Endodermal cell (in vitro differentiated cells): ENCODE results near the gene GRIP2. TPM values are rescaled to one million over a fixed set of nuclear protein-coding genes. Genes with fewer than 3 reads are reported as not detected.
"Not testable (repeated sequence)": the region's sequence is repeated elsewhere in the genome, so short reads cannot be mapped to it uniquely, and the experiment has no call there.

Source experiments
- DNase-seq: peaks from one replicate; pipeline ENCODE4 v3.0.0-alpha.2; 2017
- H3K27ac ChIP-seq: 2 replicates; pipeline ENCODE4 v1.5.1; 2013; ENCODE audit warnings: mild to moderate bottlenecking, low read depth, low read length, moderate library complexity
- H3K27me3 ChIP-seq: 2 replicates; pipeline ENCODE4 v1.6.1; 2013; ENCODE audit warnings: mild to moderate bottlenecking, low read length, moderate library complexity; ENCODE audit not compliant: insufficient read depth, control insufficient read depth, poor library complexity, severe bottlenecking
- H3K36me3 ChIP-seq: 2 replicates; pipeline ENCODE4 v1.7.0; 2013; ENCODE audit warnings: mild to moderate bottlenecking, low read length, moderate library complexity; ENCODE audit not compliant: control insufficient read depth, insufficient read depth
- H3K4me1 ChIP-seq: one replicate; pipeline ENCODE4 v1.7.0; 2013; ENCODE audit warnings: low read length; ENCODE audit not compliant: control insufficient read depth, insufficient read depth
- H3K4me3 ChIP-seq: 2 replicates; pipeline ENCODE4 v1.5.1; 2013; ENCODE audit warnings: mild to moderate bottlenecking, low read length, moderate library complexity
- H3K9ac ChIP-seq: 2 replicates; pipeline ENCODE4 v1.6.1; 2013; ENCODE audit warnings: mild to moderate bottlenecking, low read length, moderate library complexity; ENCODE audit not compliant: poor library complexity, severe bottlenecking; ENCODE audit errors: extremely low read depth
- H3K9me3 ChIP-seq: 2 replicates; pipeline ENCODE4 v1.6.1; 2013; ENCODE audit warnings: mild to moderate bottlenecking, low read length, moderate library complexity; ENCODE audit not compliant: control insufficient read depth
- H3K27ac Mint-ChIP-seq: 2 replicates; pipeline ENCODE4 v1.8.0; 2020; ENCODE audit warnings: mixed read lengths
- H3K27me3 Mint-ChIP-seq: 2 replicates; pipeline ENCODE4 v1.8.0; 2021; ENCODE audit warnings: mild to moderate bottlenecking, mixed read lengths; ENCODE audit not compliant: insufficient read depth
- H3K36me3 Mint-ChIP-seq: 2 replicates; pipeline ENCODE4 v1.8.0; 2020; ENCODE audit warnings: low read depth, mixed read lengths
- H3K4me1 Mint-ChIP-seq: 2 replicates; pipeline ENCODE4 v1.8.0; 2020; ENCODE audit warnings: mixed read lengths
- H3K4me3 Mint-ChIP-seq: 2 replicates; pipeline ENCODE4 v1.8.0; 2020; ENCODE audit warnings: mild to moderate bottlenecking, moderate library complexity, mixed read lengths
- H3K9me3 Mint-ChIP-seq: 2 replicates; pipeline ENCODE4 v1.8.0; 2020; ENCODE audit warnings: mild to moderate bottlenecking, mixed read lengths
- WGBS, 2 experiments: methylation state at CpG; one replicate each; pipeline versions ENCODE4 v1.1.5 to v1.1.7; 2013; ENCODE audit warnings: missing lambda C conversion rate in 2 of 2, mixed read lengths in 1 of 2; ENCODE audit not compliant: insufficient coverage in 1 of 2, insufficient read length in 1 of 2; 5-methylcytosine and 5-hydroxymethylcytosine counted together
- total RNA-seq, 2 donors: library from RNA; stranded (reverse); fragmentation: NEBNext Ultra II Directional in 1 of 2; extraction: Animal tissue kit (Norgen Biotek cat#: 25700) in 1 of 2; gene quantifications; 2 replicates in 1 of 2; 3 replicates in 1 of 2; pipeline ENCODE4 v1.2.1, GENCODE V29; 2021
- TF ChIP-seq, protein P1 (sequence below): fragments of 200-600 bp; sonication (generic); conservative IDR thresholded peaks from 2 replicates; pipeline ENCODE4 v1.5.0; 2021; ENCODE audit warnings: antibody characterized with exemption, mild to moderate bottlenecking

The GRIP2 gene
- total RNA-seq, 2 donors from 2014 or later = 2.0 to 2.2 TPM

DNA sequence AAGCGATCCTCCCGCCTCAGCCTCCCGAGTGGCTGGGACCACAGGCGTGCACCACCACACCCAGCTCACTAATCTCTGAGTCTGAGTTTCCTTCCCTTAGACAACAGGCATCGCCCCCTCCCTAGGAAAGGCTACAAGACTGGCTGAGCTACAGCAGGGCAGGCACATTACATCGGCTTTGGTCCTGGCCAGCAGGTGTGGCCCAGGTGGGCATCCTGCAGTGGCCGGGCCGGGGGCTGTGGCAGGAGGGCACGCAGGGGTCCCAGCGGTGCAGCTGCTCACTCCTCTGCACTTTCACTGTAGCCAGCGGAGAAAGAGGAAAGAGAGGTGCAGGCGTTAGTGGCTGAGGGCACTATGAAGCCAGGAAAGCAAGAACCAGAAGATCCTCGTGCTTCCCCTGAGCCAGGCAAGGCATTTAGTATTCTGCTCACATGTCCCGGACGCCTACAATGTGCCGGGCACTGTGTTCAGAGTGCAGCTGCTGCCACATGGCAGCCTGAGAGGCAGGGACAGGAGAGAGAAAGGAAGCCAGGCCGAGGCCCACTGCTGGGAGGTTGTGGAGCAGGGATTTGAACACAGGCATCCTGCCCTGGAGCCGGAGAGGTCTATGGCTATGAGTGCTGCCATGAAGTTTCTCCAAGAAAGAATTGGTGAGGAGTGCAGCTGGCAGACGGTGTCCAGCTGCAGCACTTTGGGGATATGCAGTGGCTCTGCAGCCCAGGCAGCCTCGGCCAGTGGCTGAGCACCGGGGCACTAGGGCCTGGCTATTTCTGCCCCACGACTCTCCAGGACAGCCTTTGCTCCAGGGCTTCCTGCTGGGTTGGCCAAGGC lies 22.3 kb downstream of the GRIP2 start:
- TF ChIP-seq, protein P1, sequence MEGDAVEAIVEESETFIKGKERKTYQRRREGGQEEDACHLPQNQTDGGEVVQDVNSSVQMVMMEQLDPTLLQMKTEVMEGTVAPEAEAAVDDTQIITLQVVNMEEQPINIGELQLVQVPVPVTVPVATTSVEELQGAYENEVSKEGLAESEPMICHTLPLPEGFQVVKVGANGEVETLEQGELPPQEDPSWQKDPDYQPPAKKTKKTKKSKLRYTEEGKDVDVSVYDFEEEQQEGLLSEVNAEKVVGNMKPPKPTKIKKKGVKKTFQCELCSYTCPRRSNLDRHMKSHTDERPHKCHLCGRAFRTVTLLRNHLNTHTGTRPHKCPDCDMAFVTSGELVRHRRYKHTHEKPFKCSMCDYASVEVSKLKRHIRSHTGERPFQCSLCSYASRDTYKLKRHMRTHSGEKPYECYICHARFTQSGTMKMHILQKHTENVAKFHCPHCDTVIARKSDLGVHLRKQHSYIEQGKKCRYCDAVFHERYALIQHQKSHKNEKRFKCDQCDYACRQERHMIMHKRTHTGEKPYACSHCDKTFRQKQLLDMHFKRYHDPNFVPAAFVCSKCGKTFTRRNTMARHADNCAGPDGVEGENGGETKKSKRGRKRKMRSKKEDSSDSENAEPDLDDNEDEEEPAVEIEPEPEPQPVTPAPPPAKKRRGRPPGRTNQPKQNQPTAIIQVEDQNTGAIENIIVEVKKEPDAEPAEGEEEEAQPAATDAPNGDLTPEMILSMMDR = no peak
- DNase-seq = peak; percentile 45
- Mint-ChIP-seq H3K27ac (no peak overlapping the region), H3K36me3 (no peaks in the 10 kb centered on the region), H3K4me1 (no peaks in the 10 kb centered on the region), H3K27me3 (no peaks in the 10 kb centered on the region), H3K9me3 (no peaks in the 10 kb centered on the region), H3K4me3 (no peak overlapping the region)
- no peaks in the 10 kb centered on the region for H3K9me3 ChIP-seq
- H3K4me3 ChIP-seq = no peak overlapping the region
- 88 to 93% methylated on average over 16 to 22 of the region's 22 CpGs for WGBS, 2 experiments
- H3K4me1 ChIP-seq = no peaks in the 10 kb centered on the region
- no peaks in the 10 kb centered on the region for H3K36me3 ChIP-seq
- no peaks in the 10 kb centered on the region for H3K27me3 ChIP-seq
- H3K27ac ChIP-seq = no peak overlapping the region
- no peak overlapping the region for H3K9ac ChIP-seq

DNA sequence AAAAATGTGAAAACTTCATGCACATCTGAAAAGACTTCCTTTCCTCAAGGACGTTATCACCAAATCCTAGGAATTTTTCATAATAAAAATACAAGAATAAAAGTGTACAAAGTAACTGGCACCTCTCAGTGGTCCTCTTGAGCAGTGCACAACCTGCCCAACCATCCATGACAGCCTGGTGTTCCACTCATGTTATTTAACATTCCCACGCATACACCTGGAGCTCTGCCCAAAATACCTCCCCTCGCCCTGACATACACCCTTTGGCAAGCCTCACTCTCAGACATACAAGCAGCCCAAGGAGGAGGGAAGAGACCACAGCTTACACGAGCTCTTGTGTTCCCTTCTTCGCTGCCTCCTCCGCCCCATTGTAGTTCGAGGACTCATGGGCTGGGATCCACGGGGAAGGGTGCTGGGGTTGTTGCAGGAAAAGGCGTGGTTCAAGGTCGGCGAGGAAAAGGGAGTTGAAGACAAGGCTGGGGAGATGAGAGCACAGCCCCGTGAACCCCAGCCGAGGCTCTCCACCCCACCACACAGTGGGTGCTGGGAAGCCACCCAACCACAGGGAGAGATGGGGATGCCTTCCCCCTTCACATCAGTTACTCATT lies 23.3 kb downstream of the GRIP2 start:
- Mint-ChIP-seq H3K36me3 (no peaks in the 10 kb centered on the region), H3K4me3 (no peak overlapping the region), H3K4me1 (no peaks in the 10 kb centered on the region), H3K9me3 (no peaks in the 10 kb centered on the region), H3K27me3 (no peaks in the 10 kb centered on the region), H3K27ac (no peak overlapping the region)
- DNase-seq = peak; percentile 39
- H3K4me1 ChIP-seq = no peaks in the 10 kb centered on the region
- H3K9me3 ChIP-seq = no peaks in the 10 kb centered on the region
- H3K9ac ChIP-seq = no peak overlapping the region
- H3K27ac ChIP-seq = no peak overlapping the region
- no peaks in the 10 kb centered on the region for H3K27me3 ChIP-seq
- TF ChIP-seq, protein P1 = no peak
- H3K4me3 ChIP-seq = no peak overlapping the region
- no peaks in the 10 kb centered on the region for H3K36me3 ChIP-seq
- 82 to 92% methylated on average over 5 to 13 of the region's 13 CpGs for WGBS, 2 experiments

DNA sequence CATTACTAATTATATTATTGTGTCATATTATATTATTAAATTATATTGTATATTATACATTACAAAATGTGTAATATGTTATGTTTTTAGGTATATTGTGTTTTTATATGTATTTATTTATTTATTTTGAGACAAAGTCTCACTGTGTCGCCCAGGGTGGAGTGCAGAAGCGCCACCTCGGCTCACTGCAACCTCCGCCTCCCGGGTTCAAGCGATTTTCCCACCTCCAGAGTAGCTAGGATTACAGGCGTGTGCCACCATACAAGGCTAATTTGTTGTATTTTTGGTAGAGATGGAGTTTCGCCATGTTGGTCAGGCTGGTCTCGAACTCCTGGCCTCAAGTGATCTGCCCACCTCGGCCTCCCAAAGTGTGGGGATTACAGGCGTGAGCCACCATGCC lies 24.6 kb downstream of the GRIP2 start:
- not testable (repeated sequence) for H3K27me3 ChIP-seq, H3K36me3 ChIP-seq, H3K4me3 Mint-ChIP-seq, DNase-seq, H3K36me3 Mint-ChIP-seq, H3K4me1 Mint-ChIP-seq, H3K27ac ChIP-seq, H3K4me3 ChIP-seq, H3K4me1 ChIP-seq, H3K27me3 Mint-ChIP-seq, H3K9ac ChIP-seq, H3K9me3 Mint-ChIP-seq, H3K9me3 ChIP-seq, H3K27ac Mint-ChIP-seq
- WGBS, 2 experiments = 96% methylated on average over 5 to 11 of the region's 11 CpGs
